Amniotic epithelial cell (primary cell): ENCODE results near the gene PCDH9.

Experiments used
- DNase-seq: peaks from one replicate; pipeline ENCODE4 v3.0.0-alpha.2; 2010; ENCODE audit warnings: low read depth

PCDH9 gene

DNA sequence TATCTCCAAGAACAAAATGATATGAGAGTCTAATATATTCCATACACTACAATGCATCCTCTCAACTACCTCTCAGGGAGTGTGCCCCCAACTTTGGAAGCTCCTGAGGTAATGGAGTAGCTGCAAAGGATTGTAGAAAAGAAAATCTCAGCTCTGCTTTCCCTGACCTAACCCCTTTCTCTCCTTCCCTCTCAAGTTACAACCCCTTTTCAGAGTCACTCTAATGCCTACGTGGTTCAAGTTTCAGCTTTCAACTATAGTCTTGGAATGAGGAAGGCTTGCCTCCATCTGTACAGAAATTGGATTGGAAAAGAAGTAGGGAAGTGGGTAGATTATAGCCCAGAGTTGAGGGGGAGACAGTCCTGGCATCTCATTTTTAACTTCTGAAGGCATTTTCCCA lies 256.0 kb downstream of the PCDH9 start:
- DNase-seq = no peak

DNA sequence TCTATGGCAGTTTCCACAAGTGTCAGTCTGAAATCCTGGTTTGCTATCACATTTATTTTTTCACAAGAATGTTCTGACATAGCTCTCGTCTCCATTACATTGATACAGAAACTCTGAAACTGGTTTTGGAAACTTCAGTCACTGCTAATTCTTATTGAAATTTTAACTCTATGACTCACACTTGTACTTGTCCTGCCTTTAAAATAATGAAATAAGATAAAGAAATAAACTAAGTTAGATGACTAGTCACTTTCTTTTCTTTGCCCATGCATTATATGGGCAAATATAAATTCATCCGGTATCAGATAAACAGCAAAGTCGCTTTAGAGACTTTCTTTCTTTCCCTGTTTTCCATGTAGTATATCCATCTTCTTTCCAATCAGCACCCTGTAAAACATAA lies 257.5 kb downstream of the PCDH9 start:
- DNase-seq = peak; percentile 6

DNA sequence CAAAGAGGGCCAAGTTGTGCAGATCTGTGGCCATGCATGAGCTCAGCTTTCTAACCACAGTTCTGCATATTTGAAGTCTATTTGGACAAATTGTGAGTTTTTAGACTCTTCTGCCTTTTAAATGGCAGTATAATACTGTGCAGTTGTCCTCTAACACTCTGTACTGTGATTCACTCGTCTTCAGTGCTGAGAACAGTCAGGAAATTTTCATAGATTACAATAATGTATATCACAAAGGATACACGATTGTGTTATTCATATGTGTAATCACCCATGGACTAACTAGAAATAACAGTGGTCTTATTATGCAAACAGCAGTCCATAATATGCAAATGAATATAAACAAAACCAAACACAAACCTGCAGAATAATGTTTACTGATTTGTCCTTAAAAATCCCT lies 259.1 kb downstream of the PCDH9 start:
- DNase-seq = no peak

DNA sequence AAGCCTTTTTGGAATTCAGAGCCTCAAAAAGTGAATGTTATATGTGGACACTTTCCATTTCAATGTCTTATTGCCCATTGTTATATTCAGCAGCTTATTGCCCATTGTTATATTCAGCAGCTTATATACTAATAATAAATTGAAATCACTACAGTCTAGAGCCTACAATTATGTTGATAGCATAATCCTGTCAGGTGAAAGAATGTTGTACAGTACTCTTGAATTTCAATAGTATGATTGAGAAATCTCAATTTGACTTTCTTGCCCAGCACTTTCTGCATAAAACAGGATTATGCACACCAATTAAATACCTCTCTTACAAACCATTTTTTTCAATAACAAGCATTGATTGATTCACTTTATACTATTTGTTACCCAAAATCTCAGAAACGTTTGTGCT lies 260.8 kb downstream of the PCDH9 start:
- no peak for DNase-seq

DNA sequence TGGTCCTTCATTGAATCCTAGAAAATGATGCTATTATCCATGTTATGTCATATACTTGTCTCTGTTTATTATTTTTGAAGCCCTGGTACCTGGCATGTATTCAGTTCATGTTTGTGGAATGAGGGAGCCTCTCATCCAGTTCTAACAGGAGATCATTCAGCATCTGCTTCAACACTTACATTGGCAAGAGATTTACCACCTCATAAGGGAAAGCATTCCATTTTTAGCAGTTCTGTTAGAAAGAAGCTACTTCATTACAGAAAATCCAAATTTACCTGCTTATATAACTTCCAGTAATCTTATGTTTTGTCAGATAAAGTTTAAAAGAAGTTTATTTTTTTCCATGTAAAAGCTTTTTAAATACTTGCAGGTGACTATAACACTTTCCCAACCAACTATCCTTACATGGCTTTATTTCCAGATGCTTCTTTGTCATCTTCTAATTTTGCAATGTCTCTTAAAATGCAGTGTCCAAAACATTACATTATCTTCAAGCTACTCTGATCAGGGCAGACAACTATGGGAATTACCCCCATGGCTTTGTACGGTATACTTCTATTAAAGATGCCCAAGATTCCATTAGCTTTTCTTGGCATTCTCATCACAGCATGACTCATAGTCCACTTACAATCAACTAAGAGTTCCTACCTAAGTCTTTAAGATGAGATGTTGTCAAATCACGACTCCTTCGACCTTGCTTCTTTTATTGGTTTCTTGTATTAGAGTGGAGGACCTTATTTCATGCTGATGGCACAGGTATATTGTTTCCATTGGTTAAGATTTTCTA lies 262.1 kb downstream of the PCDH9 start:
- no peak for DNase-seq

DNA sequence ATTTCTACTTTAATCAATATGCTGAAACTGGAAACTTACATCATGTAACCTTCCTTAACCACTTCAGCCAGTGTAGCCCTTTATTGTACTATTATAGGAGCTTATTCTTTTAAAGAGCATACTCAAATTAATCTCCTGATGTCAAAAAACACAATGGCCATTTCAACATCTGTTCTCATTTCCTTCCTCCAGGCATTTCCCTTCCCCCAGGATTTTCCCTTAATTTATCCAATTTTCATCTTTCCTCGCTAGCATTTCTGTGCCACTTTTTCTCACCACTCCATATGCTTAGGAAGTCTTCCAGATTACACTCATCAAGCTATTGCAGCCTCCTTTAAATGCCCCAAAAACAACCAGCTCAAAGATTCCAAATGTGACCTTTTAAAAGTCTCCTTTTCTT lies 265.0 kb downstream of the PCDH9 start:
- DNase-seq = no peak

DNA sequence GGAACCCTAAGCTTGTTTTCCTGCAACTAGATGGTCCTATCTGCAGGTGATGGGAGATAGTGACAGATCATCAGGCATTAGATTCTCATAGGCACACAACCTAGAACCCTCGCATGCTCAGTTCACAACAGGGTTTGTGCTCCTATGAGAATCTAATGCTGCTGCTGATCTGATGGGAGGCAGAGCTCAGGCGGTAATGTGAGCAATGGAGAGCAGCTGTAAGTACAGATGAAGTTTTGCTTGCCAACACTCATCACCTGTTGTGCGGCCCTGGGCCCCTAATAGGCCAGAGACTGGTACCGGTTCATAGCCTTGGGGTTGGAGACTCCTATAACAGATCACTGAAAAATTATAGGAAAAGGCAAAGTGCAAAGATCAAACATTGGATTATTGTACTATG lies 267.2 kb downstream of the PCDH9 start:
- DNase-seq = no peak

DNA sequence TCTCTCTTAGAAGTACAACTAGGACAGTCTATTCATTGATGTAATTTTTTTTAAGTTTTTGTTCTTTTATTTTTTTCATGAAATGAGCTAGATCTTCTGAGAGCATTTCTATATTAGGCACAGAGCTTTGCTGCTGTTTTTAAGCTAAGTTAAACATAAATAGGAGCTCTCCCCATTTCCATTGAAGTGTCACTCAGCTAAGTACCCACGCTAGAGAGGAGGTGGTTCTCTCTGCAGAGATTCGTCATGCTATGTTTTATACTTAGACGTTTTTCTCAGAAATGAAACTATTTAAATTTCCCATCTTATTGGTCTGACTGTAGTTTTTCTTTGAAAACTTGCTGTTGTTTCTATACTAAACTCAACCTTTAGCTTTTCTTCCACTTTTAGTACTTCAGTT lies 271.5 kb downstream of the PCDH9 start:
- DNase-seq = no peak

DNA sequence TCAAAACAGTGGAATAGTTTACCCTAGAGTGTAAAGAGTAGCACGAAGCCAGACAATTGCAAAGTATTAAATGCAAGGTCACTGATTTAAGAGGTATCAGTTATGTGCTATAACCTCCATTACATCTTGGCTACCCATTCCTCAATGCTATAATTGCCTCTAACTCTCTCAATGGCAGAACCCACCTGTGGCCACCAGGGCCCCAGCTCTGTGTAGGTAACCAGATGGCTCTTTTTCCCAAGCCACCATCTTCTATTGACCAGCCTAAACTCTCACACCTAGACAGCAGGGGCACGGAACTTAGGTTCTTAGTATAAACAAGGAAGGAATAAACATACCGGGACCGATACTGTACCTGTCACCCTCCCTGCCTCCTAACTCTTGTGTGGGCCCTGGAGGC lies 277.6 kb downstream of the PCDH9 start:
- no peak for DNase-seq

DNA sequence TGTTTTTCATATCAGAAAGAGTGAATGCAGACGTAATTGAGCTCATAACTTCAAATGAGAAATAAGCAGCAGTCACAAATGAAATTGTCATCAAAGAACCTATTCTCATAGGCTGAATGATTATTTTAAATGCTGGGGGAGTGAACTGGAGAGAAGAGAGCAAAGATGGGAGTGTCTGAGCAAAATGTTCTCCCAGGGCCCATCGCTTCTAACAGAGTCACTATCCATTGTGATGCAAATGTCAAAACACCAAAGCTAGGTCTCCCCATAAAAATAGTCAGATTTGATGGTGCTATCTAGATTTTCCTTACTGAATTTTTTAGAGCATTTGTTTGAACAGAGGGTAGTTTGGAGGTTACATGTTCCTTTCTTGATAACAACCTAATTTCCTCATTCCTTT lies 278.7 kb downstream of the PCDH9 start:
- no peak for DNase-seq

DNA sequence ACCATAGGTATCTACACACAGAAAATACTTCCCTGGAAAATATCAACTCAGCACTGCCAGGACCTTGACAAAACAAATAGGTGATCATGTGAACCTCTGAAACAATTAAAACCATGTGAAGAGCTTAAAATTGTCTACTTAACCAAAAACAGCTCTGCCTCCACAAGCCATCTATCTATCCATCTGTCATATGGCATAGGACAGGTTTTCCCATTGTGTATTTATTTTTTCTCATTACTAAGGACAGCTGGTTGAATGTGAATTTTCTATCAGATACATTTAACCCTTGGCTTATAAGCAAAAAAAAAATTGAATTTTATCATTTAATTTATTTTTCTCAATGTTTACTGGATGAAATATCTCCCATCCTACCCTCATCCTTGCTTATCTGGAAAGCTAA lies 279.5 kb downstream of the PCDH9 start:
- no peak for DNase-seq

DNA sequence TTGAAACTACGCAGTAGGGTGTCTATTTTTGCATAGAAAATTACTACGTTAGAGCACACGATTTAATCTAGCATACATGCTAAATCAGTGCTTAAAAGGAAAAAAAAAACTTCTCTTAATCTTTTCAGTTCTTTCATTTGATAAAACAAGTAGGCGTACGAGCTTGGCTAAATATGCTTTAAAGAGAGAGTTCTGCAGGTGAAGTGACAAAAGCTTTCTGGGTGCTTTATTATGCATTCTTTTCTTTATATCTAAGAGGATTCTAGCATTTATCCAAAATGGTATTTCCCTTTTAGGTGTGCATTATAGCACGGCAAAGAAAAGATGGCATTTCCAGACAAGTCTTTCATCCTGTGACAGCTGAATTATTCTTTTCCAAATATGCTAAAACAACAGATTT lies 281.2 kb downstream of the PCDH9 start:
- no peak for DNase-seq

DNA sequence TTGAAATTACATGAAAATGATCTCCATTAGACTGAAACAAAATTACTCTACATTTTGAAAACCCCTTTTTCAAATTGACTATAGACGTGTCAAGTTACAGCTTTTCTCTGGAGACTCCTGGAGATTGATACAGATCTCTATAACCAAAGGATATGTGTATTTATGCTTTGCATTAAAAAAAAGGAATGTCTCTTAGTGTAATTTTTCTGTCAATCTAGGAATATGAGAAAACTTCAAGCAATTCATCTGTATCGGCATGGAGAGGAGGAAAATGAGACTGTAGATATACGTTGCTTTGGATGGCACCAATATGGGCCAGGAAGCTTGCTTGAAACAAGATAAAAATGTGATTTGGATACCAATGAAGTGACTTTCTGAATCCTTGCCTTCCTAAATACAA lies 286.6 kb downstream of the PCDH9 start:
- no peak for DNase-seq

DNA sequence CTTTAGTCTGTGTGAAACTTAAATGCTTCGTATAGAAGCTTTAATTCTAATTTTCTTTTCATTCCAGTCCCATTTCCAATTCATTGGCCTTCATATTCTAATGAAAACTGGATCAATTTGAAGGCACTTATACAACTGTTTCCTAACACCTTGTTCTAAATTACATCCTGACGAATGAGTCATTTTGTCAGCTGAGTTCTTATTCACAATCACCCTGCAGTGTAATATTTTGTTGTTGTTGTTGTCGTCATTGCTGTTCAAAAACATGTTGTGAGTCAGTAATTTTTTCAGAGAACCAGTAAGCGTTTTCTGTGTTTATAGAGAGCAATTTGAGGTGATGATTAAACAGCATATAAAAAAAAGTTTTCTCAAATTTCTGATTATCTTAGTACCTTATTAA lies 290.0 kb downstream of the PCDH9 start:
- peak; percentile 30 for DNase-seq

DNA sequence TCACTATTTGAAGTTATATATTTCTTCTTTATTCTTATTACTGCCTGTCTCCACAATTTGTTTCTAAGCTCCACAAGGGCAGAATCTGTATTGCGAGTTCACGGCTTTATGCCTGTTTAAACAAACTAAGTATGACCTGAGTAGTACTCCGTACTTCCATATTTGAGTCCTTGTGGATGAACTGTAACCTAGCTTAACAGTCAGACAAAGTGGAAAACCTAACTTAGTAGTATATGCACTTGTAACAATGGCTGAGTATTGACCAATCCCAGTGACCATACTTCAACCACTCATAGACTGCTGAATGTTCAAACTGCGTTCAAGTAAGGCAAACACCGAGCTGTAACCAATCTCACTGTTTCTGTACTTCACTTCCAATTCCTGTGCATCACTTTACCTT lies 292.7 kb downstream of the PCDH9 start:
- DNase-seq = no peak

DNA sequence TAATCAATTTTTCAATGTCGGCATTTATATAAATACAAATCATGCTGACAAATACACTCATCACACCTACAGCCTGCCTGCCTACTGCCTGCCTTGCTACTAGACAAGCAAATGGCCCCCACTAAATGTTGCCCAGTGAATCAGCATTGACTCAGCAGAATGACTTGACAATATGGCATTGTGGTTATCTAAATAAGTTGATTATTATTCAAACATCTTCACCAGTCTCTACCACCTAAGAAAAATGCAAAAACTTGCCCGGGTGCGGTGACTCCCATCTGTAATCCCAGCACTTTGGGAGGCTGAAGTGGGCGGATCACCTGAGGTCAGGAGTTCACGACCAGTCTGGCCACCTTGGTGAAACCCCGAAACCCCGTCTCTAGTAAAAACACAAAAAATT lies 296.1 kb downstream of the PCDH9 start:
- DNase-seq = peak; percentile 90

DNA sequence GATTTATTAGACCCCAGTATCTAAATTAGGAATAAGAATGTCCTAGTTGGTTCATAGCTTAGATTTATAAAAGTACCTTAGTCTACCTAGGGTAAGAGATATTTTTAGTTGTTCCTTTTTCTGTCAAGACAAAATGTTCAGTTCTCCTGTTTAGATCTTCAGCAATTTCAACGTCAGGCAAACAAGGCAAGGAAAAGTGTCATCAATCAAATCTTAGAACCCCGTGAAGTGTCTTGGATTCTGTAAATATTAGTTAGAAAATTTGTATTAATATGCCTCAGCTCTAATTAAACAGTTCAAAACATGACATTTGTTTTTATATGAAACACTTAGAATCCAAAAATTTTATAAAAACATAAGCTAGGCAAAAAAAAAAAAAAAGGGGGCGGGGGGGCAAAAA lies 296.6 kb downstream of the PCDH9 start:
- DNase-seq = no peak

DNA sequence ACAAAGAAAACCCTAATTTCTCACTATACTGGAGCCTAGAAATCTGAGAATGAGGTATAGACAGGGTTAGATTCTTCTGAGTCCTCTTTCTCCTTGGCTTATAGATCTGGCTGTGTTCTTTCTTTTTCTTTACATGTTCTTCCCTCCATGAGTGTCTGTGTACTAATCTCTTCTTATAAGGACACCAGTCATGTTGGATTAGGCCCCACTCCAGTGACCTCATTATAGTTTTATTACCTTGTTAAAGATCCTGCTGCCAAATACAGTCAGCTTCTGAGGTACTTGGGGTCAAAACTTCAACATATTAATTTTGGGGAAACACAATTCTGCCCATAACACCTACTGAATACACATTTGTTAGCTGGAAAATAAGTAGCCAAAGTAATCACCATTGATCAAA lies 302.6 kb downstream of the PCDH9 start:
- DNase-seq = no peak

DNA sequence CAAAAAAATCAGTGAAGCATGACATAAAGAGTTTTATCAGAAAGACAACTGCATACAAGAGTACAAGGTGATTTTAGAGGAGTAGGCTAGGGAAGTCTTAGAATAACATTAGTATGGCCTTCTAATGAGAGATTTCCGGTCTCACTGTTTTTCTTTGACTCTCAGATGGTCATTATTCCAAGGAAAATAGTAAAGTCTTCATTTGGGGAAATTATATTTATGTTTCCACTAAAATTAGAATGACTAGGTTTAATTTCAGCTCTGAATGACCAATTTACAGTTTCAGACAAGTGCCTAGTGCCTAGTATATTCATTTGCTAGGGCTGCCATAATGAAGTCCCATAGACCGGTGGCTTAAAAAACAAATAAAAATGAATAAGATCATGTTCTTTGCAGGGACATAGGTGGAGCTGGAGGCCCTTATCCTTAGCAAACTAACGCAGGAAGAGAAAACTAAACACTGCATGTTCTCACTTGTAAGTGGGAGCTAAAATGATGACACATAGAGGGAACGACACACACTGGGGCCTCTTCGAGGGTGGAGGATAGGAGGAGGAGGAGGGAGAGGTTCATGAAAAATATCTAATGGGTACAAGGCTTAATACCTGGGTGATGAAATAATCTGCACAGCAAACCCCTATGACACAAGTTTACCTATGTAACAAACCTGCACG lies 303.1 kb downstream of the PCDH9 start:
- DNase-seq = no peak

DNA sequence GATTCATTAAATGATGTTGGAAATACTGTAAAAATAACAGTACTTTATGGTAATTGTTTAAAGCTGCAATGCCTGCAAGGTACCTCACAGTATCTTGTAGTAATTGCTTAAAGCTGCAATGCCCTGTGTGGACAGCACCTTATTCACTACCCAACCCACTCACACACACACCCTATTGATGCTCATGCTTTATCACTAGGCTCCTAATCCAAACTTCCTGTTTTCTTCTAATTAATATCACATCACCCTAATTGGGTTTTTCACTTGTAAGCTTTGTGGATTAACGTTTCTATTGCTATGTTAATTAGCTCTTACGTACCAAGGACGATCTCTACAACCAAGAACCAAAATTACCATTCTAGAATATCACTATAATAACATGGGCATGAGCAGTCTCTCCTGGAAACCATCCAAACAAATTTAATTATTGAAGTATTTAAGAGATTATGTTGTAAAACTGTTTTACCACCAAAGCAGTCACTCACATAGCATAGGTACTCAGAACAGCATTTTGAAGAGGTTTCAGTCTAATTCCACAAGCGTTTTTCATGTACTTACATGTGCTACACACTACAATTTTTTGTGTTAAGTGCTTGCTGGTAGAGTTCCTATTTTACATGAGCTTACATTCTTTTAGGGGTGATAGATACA lies 303.8 kb downstream of the PCDH9 start:
- DNase-seq = no peak

DNA sequence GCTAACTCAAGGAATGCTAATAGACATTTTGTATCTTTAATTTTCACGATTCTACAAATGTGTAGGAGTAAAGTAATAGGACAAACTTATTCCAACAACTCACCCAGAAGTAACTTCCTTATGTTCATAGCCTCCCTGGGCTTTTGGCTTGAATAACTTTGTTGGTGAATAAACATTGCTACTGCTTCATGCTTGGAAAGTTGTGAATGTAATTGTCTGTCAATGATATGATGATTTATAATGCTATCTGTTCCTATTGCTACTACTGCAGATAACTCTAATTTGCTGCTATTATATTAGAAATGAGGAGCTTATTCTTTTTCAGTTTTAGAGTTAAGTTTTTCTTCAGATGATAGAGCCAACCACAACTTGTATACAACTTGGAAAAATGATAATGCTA lies 307.7 kb downstream of the PCDH9 start:
- no peak for DNase-seq

DNA sequence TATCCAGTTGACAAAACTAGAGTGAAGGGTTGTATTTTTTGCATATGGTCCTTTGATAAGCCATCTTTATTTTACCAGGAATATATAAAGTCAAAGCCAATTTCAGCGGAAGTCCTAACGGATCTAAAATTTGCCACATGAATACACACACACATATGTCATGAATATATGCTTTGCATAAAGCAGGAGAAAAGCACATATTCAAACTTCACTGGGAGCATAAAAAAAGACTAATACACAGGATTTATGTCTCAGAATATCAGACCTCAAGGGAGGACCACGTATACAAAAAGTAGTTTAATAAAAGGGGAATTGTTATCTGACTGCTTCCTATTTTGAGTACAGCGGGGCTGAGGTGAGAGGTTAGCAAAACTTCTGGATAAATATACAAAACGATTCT lies 308.7 kb downstream of the PCDH9 start:
- no peak for DNase-seq

DNA sequence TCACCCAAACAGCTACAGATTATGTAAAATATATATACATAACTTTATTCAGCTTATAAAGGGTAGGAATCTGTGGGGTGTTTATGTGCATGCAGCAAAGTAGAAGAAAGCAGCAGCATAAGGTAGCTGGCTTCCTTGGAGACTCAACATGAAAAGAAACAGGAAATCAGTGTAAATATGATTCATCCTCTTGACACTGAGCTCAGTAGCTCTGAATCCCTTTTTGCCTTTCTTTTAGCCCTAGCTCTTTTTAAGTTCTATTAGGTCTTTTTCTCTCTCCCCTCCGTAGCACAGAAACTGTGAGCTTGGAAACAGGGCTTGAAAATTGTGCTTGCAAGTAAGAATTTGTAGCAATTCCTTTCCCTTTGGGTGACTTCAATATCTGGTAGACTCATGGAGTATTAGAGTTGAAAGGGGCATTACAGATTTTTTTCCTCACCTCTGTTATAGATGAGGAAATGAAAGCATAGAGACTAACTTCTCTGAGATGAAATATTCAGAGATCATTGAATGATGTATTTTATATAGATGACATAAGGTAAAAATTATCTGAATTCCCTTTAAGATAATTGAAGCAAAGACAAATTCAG lies 314.4 kb downstream of the PCDH9 start:
- peak; percentile 32 for DNase-seq
